ENCODE results near the gene CAMTA1. TPM values are rescaled to one million over a fixed set of nuclear protein-coding genes. Genes with fewer than 3 reads are reported as not detected.

CAMTA1 gene
- total RNA-seq, 2 donors from 2014 or later = 55.3 to 69.5 TPM

GRCh38 chr1:7610936-7611335 is 825.7 kb downstream of the CAMTA1 start:
- Mint-ChIP-seq H3K4me1 (no peaks in the 10 kb centered on the region), H3K36me3 (ENCODE audit: low read depth) (peaks cover 7% of the 10 kb centered on the region), H3K4me3 (no peak overlapping the region), H3K27me3 (peaks cover 64% of the 10 kb centered on the region), H3K27ac (no peak overlapping the region)
- no peaks in the 10 kb centered on the region for H3K9me3 ChIP-seq (ENCODE audit: control insufficient read depth, low read length, poor library complexity, severe bottlenecking)
- ATAC-seq (no peak), DNase-seq (no peak)

DNA sequence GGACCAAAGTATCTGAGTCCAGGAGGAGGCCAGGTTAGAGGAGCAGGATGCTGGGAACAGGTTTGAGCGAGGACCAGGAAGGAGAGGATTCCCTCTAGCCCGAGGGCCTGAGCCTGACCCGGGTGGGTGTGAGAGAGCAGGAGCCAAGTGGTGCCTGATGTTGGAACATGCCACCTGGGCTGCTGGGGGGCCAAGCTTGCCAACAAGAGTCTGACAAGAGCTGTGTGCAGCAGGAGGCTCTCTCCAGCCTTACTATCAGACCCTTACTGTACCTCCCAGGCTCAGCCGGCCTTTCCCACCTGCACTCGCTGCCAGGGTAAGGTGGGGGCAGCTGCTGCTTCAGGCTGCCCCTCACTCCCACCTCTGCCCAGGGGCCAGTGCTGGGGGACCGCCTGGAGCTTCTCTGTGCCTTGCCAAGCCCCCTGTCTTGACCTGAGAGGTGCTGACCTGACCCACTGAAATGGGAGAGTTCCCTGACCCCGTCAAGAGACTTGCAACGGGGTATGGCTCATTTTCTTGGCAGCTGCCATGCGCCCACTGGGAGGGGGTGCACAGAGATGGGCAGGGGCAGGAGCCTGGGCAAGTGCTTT is 826.3 kb downstream of the CAMTA1 start:
- H3K36me3 Mint-ChIP-seq (ENCODE audit: low read depth) = peaks cover 5% of the 10 kb centered on the region
- ATAC-seq (no peak), DNase-seq (no peak)
- no peak overlapping the region for H3K4me3 Mint-ChIP-seq
- no peaks in the 10 kb centered on the region for H3K9me3 ChIP-seq (ENCODE audit: control insufficient read depth, low read length, poor library complexity, severe bottlenecking)
- no peaks in the 10 kb centered on the region for H3K4me1 Mint-ChIP-seq
- peaks cover 59% of the 10 kb centered on the region for H3K27me3 Mint-ChIP-seq
- no peak overlapping the region for H3K27ac Mint-ChIP-seq

- no peaks in the 10 kb centered on the region for H3K9me3 ChIP-seq (ENCODE audit: control insufficient read depth, low read length, poor library complexity, severe bottlenecking)
- Mint-ChIP-seq H3K4me3 (no peak overlapping the region), H3K27ac (no peak overlapping the region), H3K4me1 (no peaks in the 10 kb centered on the region), H3K27me3 (peaks cover 51% of the 10 kb centered on the region), H3K36me3 (ENCODE audit: low read depth) (peaks cover 2% of the 10 kb centered on the region)
- ATAC-seq = no peak
- DNase-seq = no peak
Observed at GRCh38 chr1:7613106-7613850, 828.0 kb downstream of the CAMTA1 start.

GRCh38 chr1:7613851-7614205 is 828.6 kb downstream of the CAMTA1 start:
- DNase-seq (no peak), ATAC-seq (no peak)
- H3K9me3 ChIP-seq (ENCODE audit: control insufficient read depth, low read length, poor library complexity, severe bottlenecking) = no peaks in the 10 kb centered on the region
- Mint-ChIP-seq H3K36me3 (ENCODE audit: low read depth) (peaks cover 2% of the 10 kb centered on the region), H3K4me3 (no peak overlapping the region), H3K27ac (no peak overlapping the region), H3K27me3 (peaks cover 46% of the 10 kb centered on the region), H3K4me1 (no peaks in the 10 kb centered on the region)

DNA sequence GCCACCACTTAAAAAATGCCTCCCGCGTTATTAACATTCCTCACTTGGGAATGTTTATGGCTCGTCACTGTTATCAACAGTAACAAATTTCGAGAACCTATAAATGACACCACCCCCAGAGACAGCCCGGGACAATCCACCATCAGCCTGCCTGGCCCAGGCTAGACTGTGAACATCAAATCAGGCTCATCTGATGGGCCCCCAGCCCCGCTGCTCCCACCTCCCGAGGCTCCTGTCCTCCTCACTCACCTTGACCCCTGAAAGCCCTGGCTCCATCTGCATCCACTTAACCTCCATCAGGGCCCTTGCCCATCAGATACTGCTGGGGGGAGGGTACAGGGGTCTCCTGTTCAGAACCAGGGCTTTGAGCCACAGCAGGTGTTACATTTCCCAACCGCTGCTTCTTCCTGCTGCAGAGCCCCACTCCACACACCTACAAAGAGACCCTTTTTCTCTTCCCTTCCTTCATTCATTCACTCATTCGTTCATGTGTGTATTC is 829.4 kb downstream of the CAMTA1 start:
- Mint-ChIP-seq H3K4me1 (no peaks in the 10 kb centered on the region), H3K27ac (no peak overlapping the region), H3K27me3 (peaks cover 42% of the 10 kb centered on the region), H3K4me3 (no peak overlapping the region), H3K36me3 (ENCODE audit: low read depth) (peaks cover 2% of the 10 kb centered on the region)
- DNase-seq (no peak), ATAC-seq (no peak)
- no peaks in the 10 kb centered on the region for H3K9me3 ChIP-seq (ENCODE audit: control insufficient read depth, low read length, poor library complexity, severe bottlenecking)

DNA sequence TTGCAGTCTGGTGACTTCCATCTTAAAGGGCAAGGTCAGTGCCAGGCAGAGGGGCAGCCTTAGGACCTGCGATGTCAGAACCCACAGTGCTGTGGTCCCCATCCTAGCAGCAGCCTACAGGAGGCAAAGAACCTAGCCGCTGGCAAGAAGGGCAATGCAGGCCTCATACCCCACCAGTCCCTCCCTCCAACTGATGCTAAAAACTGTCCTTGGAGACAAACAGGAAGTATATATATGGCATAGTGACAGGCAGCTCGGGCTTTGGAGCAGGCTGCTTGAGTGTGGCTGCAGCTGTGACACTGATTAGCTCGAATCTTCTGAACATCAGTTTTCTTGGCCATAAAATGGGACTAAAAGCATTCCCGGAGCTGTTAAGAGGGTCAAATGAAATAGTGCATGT is 829.9 kb downstream of the CAMTA1 start:
- no peaks in the 10 kb centered on the region for H3K9me3 ChIP-seq (ENCODE audit: control insufficient read depth, low read length, poor library complexity, severe bottlenecking)
- no peak overlapping the region for H3K27ac Mint-ChIP-seq
- DNase-seq (no peak), ATAC-seq (no peak)
- H3K27me3 Mint-ChIP-seq = peaks cover 39% of the 10 kb centered on the region
- H3K36me3 Mint-ChIP-seq (ENCODE audit: low read depth) = peaks cover 2% of the 10 kb centered on the region
- H3K4me3 Mint-ChIP-seq = no peak overlapping the region
- H3K4me1 Mint-ChIP-seq = no peaks in the 10 kb centered on the region

GRCh38 chr1:7616076-7616832 is 831.0 kb downstream of the CAMTA1 start:
- H3K36me3 Mint-ChIP-seq (ENCODE audit: low read depth) = peaks cover 2% of the 10 kb centered on the region
- no peaks in the 10 kb centered on the region for H3K9me3 ChIP-seq (ENCODE audit: control insufficient read depth, low read length, poor library complexity, severe bottlenecking)
- no peak overlapping the region for H3K27ac Mint-ChIP-seq
- H3K27me3 Mint-ChIP-seq = peaks cover 42% of the 10 kb centered on the region
- no peak overlapping the region for H3K4me3 Mint-ChIP-seq
- DNase-seq (no peak), ATAC-seq (no peak)
- no peaks in the 10 kb centered on the region for H3K4me1 Mint-ChIP-seq

DNA sequence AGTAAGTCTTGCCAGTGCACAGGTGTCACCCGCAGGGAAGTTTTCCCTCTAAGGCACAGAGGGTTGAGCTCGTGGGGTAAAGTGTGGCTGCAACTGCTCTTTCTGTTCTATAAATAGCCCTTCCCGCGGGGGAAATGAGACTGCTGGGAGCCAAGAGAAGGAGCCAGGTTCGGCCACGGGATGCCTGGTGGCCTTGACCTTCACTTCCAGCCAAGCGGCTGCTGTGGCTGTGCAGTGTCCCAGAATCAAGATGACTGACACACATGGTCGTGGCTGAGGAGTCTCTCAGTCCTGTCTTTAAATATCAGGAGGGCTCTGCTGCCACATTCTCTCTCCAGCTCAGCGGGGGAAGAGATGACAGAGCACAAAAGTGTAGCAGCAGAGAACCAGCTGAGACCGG is 831.7 kb downstream of the CAMTA1 start:
- no peaks in the 10 kb centered on the region for H3K9me3 ChIP-seq (ENCODE audit: control insufficient read depth, low read length, poor library complexity, severe bottlenecking)
- no peak for ATAC-seq
- no peak for DNase-seq
- Mint-ChIP-seq H3K4me1 (no peaks in the 10 kb centered on the region), H3K27ac (no peak overlapping the region), H3K36me3 (ENCODE audit: low read depth) (peaks cover 2% of the 10 kb centered on the region), H3K27me3 (peaks cover 43% of the 10 kb centered on the region), H3K4me3 (no peak overlapping the region)

GRCh38 chr1:7617826-7618225 is 832.6 kb downstream of the CAMTA1 start:
- no peak for ATAC-seq
- H3K9me3 ChIP-seq (ENCODE audit: control insufficient read depth, low read length, poor library complexity, severe bottlenecking) = no peaks in the 10 kb centered on the region
- H3K27me3 Mint-ChIP-seq = peaks cover 43% of the 10 kb centered on the region
- H3K4me1 Mint-ChIP-seq = no peaks in the 10 kb centered on the region
- DNase-seq = no peak
- H3K36me3 Mint-ChIP-seq (ENCODE audit: low read depth) = peaks cover 2% of the 10 kb centered on the region
- no peak overlapping the region for H3K4me3 Mint-ChIP-seq
- H3K27ac Mint-ChIP-seq = no peak overlapping the region

- ATAC-seq (no peak), DNase-seq (no peak)
- H3K4me3 Mint-ChIP-seq = no peak overlapping the region
- no peaks in the 10 kb centered on the region for H3K36me3 Mint-ChIP-seq (ENCODE audit: low read depth)
- peaks cover 47% of the 10 kb centered on the region for H3K27me3 Mint-ChIP-seq
- H3K27ac Mint-ChIP-seq = no peak overlapping the region
- no peaks in the 10 kb centered on the region for H3K9me3 ChIP-seq (ENCODE audit: control insufficient read depth, low read length, poor library complexity, severe bottlenecking)
- H3K4me1 Mint-ChIP-seq = no peaks in the 10 kb centered on the region
Observed at GRCh38 chr1:7620196-7620595, 834.9 kb downstream of the CAMTA1 start.

DNA sequence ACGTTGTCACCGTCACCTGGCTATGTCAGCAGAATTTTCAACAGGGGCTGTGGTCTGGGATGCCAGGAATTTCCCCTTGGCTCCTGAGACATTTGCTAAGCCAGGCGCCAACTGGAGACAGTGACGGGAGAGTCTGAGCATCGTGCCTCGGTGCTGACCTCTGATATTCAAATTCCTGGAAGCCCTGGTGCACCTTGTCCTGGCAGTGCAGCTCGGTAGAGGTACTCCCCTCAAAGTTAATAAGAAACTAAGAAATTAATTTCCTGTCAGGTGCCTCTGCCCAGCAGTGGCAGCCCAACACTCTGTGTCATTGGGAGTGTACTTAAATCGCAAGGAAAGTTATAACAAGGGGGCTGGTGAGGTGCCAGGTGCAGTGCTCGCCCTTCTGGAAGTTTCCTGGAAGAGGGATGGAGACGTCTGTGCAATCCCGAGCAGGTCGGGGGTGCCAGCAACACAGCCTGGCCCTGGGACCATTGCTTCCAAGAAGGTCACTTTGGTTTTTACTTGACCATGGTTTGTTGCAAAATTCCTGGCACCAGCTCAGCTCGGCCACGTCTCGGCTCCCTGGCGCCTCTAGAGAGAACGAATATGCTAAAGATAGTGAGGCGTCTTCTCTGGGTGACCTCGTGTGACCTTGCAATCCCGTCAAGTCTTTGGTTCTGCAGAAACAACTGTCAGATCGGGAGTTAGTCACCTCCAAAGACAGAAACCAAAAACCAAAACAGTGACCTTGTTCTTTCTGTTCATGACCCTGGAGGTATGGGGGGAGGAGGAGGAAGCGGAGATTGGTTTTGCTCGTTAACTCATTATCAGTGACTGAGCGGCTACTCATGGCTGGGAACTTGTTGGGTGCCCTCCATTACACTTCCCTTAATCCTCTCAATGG is 836.3 kb downstream of the CAMTA1 start:
- Mint-ChIP-seq H3K27me3 (peaks cover 58% of the 10 kb centered on the region), H3K36me3 (ENCODE audit: low read depth) (no peaks in the 10 kb centered on the region), H3K27ac (no peak overlapping the region), H3K4me3 (no peak overlapping the region), H3K4me1 (no peaks in the 10 kb centered on the region)
- DNase-seq = no peak
- no peaks in the 10 kb centered on the region for H3K9me3 ChIP-seq (ENCODE audit: control insufficient read depth, low read length, poor library complexity, severe bottlenecking)
- ATAC-seq = no peak

- Mint-ChIP-seq H3K4me1 (peaks cover 2% of the 10 kb centered on the region), H3K4me3 (no peak overlapping the region), H3K36me3 (ENCODE audit: low read depth) (no peaks in the 10 kb centered on the region), H3K27ac (no peak overlapping the region), H3K27me3 (peaks cover 79% of the 10 kb centered on the region)
- ATAC-seq = no peak
- no peaks in the 10 kb centered on the region for H3K9me3 ChIP-seq (ENCODE audit: control insufficient read depth, low read length, poor library complexity, severe bottlenecking)
- DNase-seq = no peak
Observed at GRCh38 chr1:7623842-7624241, 838.6 kb downstream of the CAMTA1 start.
